GM18511 (cell line): Measurements from ENCODE around the gene FAM131A.

Experiments
- ATAC-seq: cut with Tn5 transposase; IDR thresholded peaks from one replicate; pipeline ENCODE4 v1.9.1; 2021; ENCODE audit warnings: mild to moderate bottlenecking, moderate library complexity; ENCODE audit not compliant: unreplicated experiment

The FAM131A gene

DNA sequence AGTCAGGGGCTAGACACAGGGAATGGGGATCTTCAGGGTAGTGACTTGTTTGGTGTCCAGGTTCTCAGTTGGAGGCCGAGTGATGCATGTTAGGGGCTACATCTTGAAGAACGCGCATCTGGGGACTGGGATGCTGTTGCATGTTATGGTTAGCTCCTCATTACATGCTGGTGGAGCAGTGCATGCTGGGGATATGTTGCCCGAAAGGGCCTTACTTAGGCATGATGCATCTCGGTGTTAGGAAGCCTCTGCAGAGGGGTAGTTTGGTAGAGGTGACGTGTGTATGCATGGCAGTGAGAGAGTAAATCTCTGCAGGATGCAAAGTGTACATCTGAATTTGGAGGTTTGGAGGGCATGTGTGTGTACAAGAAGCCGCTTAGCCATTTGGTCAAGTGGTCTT is 20.6 kb upstream of the FAM131A start:
- ATAC-seq, result no peak

DNA sequence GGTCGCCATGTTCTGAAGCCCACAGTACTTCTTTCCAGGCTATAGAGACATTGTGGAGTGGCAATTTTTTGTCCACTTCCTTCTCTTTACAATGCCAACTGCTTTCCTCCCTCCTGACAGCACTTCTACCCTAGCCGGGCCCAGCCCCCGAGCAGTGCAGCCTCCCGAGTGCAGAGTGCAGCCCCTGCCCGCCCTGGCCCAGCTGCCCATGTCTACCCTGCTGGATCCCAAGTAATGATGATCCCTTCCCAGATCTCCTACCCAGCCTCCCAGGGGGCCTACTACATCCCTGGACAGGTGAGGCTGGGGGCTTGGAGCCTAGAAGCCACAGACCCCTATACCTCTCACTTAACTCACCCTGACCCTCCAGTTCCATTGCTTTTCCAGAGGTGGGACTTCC is 20.2 kb upstream of the FAM131A start:
- ATAC-seq, result no peak

- ATAC-seq, result no peak
These were observed 17.3 kb upstream of the FAM131A start for GRCh38 chr3:184320104-184320445.

DNA sequence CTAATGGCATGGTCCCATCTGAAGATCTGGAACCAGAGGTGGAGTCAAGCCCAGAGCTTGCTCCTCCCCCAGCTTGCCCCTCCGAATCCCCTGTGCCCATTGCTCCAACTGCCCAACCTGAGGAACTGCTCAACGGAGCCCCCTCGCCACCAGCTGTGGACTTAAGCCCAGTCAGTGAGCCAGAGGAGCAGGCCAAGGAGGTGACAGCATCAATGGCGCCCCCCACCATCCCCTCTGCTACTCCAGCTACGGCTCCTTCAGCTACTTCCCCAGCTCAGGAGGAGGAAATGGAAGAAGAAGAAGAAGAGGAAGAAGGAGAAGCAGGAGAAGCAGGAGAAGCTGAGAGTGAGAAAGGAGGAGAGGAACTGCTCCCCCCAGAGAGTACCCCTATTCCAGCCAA is 15.7 kb upstream of the FAM131A start:
- no peak for ATAC-seq

DNA sequence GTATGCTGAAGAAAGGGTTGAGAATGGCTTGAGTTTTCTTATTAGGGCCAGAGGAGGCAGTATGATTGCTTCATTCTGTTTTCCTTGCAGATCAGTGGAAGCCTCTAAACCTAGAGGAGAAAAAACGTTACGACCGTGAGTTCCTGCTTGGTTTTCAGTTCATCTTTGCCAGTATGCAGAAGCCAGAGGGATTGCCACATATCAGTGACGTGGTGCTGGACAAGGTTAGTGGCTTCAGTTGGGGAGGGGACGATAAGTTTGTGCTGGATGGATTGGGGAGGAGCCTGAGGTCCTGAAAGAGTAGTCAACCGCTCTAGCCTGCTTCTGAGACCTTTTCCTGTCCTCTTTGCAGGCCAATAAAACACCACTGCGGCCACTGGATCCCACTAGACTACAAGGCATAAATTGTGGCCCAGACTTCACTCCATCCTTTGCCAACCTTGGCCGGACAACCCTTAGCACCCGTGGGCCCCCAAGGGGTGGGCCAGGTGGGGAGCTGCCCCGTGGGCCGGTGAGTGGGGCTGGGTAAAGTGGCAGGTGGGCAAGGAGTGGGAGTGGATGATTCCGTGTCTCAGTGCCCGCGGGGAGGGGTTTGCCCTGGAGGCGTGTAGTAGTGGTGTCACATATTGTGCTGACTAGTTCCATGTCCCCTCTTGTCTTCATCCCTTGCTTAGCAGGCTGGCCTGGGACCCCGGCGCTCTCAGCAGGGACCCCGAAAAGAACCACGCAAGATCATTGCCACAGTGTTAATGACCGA is 14.5 kb upstream of the FAM131A start:
- ATAC-seq, result no peak

DNA sequence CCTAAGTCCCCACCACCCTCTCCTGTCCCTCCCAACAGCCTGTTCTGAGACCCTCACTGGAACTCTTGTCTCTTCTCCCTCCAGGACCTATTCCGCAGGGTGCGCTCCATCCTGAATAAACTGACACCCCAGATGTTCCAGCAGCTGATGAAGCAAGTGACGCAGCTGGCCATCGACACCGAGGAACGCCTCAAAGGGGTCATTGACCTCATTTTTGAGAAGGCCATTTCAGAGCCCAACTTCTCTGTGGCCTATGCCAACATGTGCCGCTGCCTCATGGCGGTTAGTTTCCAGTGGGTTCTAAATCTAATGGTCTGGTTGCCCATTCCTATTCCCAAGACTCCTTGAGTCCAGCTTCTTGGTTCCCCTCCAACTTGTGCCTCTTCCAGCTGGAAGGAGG is 13.7 kb upstream of the FAM131A start:
- no peak for ATAC-seq

DNA sequence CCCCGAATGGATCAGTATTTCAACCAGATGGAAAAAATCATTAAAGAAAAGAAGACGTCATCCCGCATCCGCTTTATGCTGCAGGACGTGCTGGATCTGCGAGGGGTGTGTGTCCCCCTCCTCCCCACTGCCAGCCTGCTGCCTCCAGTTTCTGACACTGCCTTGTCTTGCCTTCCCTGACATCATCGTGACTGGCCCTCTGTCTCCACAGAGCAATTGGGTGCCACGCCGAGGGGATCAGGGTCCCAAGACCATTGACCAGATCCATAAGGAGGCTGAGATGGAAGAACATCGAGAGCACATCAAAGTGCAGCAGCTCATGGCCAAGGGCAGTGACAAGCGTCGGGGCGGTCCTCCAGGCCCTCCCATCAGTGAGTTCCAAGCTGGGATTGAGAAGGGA is 12.1 kb upstream of the FAM131A start:
- ATAC-seq, result no peak

GRCh38 chr3:184325715-184326369 is 11.6 kb upstream of the FAM131A start:
- ATAC-seq, result no peak

- no peak for ATAC-seq
These were observed 10.2 kb upstream of the FAM131A start for GRCh38 chr3:184327171-184327570.

- ATAC-seq, result no peak
These were observed 8.9 kb upstream of the FAM131A start for GRCh38 chr3:184328516-184328915.

DNA sequence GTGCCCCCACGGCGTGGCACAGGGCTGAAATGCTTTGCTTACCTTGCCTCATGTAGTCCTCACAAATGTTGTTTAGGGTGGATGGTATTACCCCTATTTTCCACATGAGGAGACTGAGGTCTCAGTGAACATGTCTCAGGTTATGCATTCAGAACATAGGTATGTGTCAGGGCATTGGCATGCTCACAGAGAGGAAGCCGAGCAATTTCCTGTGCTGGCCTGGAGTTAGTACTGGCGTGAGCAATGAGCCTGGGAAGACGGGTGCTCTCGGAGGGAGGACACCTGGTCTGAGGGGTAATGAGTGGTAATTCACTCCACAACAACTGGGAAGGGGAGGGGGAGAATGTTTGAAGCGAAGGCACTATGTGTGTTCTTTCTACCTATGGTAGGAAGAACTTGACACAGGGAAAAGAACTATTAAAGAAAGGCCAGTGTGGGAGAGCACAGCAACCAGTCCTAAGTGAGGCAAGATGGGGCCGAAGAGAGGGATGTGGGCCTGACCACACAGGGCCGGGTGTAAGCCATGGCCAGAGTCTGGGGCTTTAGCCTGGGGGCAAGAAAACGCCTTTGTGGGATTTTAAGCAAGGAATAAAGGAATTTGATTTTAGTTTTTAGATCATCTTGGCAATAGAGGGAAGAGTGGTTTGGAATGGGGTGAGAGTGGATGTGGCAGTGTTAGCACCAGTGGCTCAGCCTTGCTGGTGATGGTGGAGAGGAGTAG is 4.9 kb upstream of the FAM131A start:
- no peak for ATAC-seq

DNA sequence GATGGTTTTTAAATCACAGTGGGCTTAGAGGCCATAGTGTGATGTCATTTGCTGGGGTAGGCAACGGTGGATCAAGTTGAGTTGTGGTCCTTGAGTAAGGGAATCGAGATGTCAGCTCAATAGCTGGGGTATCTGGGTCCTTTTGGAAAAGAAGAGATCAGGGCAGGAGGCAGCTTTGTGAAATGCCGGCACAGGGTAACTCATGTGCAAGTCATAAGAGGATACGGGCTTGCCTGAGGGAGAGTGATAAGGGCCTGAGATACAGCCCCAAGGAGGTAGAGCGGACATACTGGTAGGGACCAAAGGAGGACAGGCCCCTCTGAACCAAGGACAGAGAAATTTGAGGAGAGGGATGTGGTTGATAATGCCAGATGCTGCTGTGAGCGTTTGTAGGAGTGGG is 4.2 kb upstream of the FAM131A start:
- ATAC-seq, result no peak

- ATAC-seq, result no peak
These were observed 3.7 kb upstream of the FAM131A start for GRCh38 chr3:184333700-184334099.

DNA sequence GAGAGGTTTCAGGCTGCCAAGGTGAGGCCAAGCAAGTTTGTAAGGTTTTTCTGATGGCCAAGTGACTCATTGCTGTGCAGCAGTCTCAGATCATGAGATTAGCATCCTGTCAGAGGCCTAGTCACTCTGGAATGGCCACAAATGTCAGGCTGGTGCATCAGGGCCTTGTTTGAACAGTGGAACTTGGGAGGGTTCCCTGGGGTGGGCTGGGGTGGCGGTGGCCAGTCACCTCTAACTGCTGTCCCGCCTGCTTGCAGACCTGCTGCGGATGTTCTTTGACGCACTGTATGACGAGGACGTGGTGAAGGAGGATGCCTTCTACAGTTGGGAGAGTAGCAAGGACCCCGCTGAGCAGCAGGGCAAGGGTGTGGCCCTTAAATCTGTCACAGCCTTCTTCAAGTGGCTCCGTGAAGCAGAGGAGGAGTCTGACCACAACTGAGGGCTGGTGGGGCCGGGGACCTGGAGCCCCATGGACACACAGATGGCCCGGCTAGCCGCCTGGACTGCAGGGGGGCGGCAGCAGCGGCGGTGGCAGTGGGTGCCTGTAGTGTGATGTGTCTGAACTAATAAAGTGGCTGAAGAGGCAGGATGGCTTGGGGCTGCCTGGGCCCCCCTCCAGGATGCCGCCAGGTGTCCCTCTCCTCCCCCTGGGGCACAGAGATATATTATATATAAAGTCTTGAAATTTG is 2.8 kb upstream of the FAM131A start:
- no peak for ATAC-seq

DNA sequence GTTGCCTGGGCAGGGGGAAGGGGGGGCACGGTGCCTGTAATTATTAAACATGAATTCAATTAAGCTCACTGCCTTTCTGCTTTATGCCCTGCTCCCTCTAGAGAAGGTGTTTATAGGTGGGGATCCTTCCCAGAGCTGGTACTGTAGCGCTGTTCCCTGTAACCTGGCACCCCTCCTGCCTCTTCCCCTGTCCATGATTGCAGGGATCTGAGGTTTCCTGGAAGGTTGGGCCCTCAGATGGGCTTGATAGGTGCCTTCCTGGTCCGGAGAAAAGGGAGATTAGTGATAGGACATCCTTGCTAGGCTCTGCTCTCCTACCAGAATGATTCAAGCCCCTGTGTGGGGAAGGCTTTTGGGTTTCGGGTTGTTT is 2.1 kb upstream of the FAM131A start:
- ATAC-seq, result peak; percentile 7

DNA sequence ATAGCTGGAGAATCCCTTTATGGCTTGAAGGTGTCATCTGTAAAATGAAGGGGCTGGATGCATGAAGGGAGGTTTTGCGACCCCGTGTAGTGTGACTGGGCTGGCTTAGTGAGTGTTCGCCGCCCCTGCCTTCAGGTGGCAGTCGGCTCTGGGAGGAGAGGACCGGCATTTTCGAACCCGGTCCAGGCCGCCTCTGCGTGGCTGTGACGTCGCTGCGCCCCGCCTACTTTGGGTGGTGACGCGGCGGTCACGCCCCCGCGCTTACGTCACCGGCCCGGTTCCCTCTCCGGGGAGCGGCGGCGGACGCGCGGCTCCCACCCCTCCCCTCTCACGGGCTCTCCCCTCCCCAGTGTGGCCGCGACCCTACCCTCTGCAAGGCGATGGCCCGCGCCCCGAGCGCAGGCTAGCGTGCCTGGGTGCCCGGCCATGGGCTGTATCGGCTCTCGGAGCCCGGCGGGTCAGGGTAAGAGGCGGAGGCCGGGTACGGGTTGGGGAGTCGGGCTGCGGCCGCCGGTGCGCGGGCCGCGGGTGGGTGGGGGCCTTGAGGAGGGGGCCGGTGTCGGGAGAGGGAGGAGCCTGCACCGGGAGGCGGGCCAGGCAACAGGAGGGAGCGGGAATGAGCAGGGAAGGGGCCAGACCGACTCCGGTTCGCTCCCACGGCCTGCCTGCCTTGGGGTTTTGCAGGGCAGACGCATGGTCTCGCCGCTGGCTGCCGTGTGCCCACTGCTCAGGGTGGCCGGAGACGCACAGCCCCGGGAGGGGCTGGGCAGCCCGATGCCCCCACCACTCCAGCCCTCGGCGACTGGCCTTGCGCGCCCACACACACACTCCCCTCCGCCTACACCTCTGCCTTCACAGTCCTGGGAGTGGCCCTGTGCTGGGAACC is 1.5 kb upstream of the FAM131A start:
- ATAC-seq, result peak; percentile 84

GRCh38 chr3:184336547-184337398 is 627 bp upstream of the FAM131A start:
- no peak for ATAC-seq

DNA sequence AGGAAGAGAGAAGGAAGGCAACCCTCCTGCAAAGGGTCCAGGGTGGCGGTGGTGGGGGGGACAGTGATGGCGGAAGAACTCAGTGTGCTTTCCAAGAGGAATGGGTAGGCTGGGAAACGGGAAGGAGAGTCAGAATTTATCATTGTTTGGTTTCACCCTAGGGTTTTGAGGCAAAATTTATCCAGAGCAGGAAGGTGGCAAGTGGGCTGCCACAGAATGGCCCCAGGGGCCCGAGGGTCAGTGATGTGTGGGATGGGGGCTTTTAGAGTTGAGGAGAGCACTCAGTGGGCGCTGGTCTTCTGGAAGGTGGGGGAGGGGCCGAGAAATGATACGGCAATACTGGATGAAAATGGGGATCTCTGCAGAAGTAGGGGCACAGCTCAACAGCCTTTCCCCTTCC is 581 bp downstream of the FAM131A start:
- no peak for ATAC-seq

DNA sequence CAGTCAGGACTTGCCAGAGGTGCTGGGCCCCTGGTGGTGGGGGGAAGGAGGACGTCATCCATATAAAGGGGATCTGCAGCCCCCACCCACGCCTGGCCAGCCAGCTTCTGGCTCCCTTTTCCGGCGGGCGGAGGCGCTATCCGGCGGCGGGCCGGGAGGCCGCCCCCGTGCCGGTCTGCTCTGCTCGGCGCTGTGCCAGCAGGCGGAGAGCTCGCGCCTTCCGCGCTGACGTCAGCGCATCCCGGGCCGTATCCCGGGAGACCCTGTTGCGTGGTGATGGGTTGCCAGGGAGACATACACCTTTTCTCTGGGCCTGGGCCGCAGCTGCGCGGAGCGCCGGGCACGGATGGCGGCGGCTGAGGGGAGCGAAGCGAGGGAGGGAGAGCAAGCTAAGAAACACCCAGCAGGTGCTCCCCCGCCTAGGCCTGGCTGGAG is 1.1 kb downstream of the FAM131A start:
- no peak for ATAC-seq

DNA sequence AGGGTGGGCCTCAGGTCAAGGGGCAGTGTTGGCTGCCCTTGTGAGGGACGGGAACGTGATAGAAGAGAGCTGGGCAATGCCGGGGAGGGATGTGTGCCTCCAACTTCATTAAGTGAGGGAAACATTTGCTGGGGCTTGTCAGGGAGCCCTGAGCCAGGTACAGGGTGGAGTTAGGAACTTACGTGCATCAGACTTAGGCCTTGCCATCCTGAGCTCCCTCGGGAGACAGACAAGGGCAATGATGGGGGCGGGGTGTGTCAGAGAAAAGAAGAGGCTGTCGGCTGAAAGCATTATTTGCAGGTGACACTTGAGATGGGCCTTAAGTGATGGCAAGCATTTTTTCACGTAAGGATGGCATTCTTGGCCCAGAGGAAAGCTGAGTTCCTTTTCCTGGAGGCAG is 1.6 kb downstream of the FAM131A start:
- no peak for ATAC-seq
